Glutamatergic neuron (in vitro differentiated cells): ENCODE results near the gene DHX15. TPM values are rescaled to one million over a fixed set of nuclear protein-coding genes. Genes with fewer than 3 reads are reported as not detected.

ENCODE experiments used
- DNase-seq: peaks from one replicate; pipeline ENCODE4 v3.0.0; 2022
- H3K27ac Mint-ChIP-seq: one replicate; pipeline ENCODE4 v1.8.0; 2020; ENCODE audit warnings: mild to moderate bottlenecking, mixed read lengths, inconsistent platforms; ENCODE audit not compliant: unreplicated experiment
- H3K27me3 Mint-ChIP-seq: one replicate; pipeline ENCODE4 v1.8.0; 2020; ENCODE audit warnings: mild to moderate bottlenecking, moderate library complexity, mixed read lengths, inconsistent platforms; ENCODE audit not compliant: unreplicated experiment
- H3K36me3 Mint-ChIP-seq: one replicate; pipeline ENCODE4 v1.8.0; 2020; ENCODE audit warnings: mild to moderate bottlenecking, mixed read lengths, inconsistent platforms; ENCODE audit not compliant: unreplicated experiment
- H3K4me1 Mint-ChIP-seq: one replicate; pipeline ENCODE4 v1.8.0; 2020; ENCODE audit warnings: mild to moderate bottlenecking, low read depth, mixed read lengths, inconsistent platforms; ENCODE audit not compliant: unreplicated experiment
- H3K4me3 Mint-ChIP-seq: one replicate; pipeline ENCODE4 v1.8.0; 2020; ENCODE audit warnings: mild to moderate bottlenecking, mixed read lengths, inconsistent platforms; ENCODE audit not compliant: unreplicated experiment
- H3K9me3 Mint-ChIP-seq: one replicate; pipeline ENCODE4 v1.8.0; 2020; ENCODE audit warnings: mild to moderate bottlenecking, moderate library complexity, mixed read lengths, inconsistent platforms; ENCODE audit not compliant: unreplicated experiment
- total RNA-seq: library from RNA; stranded (reverse); fragmentation: NEBNext Ultra II Directional; extraction: Animal tissue kit (Norgen Biotek cat#: 25700); gene quantifications from one replicate; pipeline ENCODE4 v1.2.1, GENCODE V29; 2021; ENCODE audit not compliant: unreplicated experiment
- TF ChIP-seq, protein P1 (sequence below): fragments of 200-600 bp; sonication (generic); IDR thresholded peaks from one replicate; pipeline ENCODE4 v1.5.0; 2021; ENCODE audit not compliant: partially characterized antibody, unreplicated experiment

The DHX15 gene
- total RNA-seq, 1 donor from 2014 or later: 178 TPM

DNA sequence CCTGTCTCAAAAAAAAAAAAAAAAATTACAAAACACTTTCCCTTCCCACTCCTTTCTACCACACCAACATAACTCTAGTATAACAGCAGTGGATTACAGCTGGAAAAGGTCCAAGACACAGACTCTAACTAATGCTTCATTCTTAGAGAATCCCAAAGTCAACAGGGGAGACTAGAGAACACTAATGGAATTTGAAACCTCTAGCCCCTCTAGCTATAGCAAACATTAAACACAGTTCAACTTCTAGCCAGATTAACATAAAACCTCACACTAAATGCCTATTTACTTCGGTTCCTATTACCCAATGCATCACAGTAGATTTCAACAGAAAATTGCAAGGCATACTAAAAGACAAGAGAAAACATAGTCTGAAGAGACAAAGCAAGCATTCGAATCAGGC is 10.5 kb upstream of the DHX15 start:
- H3K9me3 Mint-ChIP-seq: peaks cover 6% of the 10 kb centered on the region
- TF ChIP-seq, protein P1, sequence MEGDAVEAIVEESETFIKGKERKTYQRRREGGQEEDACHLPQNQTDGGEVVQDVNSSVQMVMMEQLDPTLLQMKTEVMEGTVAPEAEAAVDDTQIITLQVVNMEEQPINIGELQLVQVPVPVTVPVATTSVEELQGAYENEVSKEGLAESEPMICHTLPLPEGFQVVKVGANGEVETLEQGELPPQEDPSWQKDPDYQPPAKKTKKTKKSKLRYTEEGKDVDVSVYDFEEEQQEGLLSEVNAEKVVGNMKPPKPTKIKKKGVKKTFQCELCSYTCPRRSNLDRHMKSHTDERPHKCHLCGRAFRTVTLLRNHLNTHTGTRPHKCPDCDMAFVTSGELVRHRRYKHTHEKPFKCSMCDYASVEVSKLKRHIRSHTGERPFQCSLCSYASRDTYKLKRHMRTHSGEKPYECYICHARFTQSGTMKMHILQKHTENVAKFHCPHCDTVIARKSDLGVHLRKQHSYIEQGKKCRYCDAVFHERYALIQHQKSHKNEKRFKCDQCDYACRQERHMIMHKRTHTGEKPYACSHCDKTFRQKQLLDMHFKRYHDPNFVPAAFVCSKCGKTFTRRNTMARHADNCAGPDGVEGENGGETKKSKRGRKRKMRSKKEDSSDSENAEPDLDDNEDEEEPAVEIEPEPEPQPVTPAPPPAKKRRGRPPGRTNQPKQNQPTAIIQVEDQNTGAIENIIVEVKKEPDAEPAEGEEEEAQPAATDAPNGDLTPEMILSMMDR: no peak
- no peak overlapping the region for H3K4me3 Mint-ChIP-seq
- no peak for DNase-seq
- H3K27ac Mint-ChIP-seq: no peak overlapping the region
- H3K4me1 Mint-ChIP-seq: no peaks in the 10 kb centered on the region
- H3K27me3 Mint-ChIP-seq: peaks cover 2% of the 10 kb centered on the region
- peaks cover 6% of the 10 kb centered on the region for H3K36me3 Mint-ChIP-seq

DNA sequence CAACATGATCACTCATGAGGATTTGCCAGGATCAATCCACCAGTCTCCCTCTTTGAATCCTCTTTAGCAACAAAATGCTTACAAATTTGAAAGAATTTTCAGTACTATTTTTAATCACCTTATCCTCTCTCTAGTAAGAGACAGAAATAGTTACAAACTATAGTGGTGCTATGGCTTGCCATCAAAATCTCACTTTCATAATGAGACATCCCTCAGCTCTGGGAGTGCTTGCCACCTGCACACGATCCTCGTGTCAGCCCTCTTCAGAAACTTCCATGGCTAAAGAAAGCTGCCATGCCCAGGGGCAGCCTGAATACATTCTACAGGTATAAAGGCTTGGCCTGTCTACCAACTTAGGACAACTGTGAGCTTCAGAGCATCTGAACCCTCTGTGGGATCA is 5.1 kb upstream of the DHX15 start:
- H3K4me3 Mint-ChIP-seq: no peak overlapping the region
- no peaks in the 10 kb centered on the region for H3K4me1 Mint-ChIP-seq
- no peak overlapping the region for H3K27ac Mint-ChIP-seq
- peaks cover 8% of the 10 kb centered on the region for H3K9me3 Mint-ChIP-seq
- H3K36me3 Mint-ChIP-seq: no peaks in the 10 kb centered on the region
- H3K27me3 Mint-ChIP-seq: peaks cover 5% of the 10 kb centered on the region
- DNase-seq: no peak
- TF ChIP-seq, protein P1: no peak

DNA sequence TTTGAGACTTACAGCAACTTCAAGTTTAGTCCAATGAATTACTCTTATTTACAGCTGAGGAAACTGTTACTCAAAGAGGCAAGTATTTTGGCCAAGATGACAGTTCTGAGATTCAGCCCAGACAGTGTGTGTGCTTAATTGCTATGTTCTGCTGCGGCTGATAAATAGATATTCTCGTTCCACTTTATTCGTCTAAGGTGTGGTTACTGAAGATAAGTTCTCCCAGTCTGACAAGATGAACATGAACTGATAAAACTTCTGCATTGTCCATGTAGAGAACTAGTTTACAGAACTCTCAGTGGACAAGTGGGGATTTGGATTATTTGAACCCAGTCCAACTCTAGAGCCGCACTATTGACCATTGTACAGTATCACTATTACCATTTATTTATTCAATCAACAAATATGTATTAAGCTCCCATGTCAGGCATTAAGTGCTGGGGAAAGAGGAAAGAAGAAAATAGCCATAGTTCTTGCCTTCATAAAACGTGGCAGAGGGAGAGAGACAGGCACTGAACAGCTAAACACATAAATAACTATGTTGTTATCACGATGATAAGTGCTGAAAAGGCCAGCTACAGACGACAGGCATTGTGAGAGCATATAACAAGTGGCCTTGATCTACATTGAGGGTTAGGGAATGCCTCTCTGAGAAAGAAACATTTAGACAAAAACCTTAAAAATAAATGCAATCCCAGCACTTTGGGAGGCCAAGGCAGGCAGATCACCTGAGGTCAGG is 4.0 kb upstream of the DHX15 start:
- H3K4me3 Mint-ChIP-seq: no peak overlapping the region
- H3K27me3 Mint-ChIP-seq: peaks cover 6% of the 10 kb centered on the region
- no peaks in the 10 kb centered on the region for H3K36me3 Mint-ChIP-seq
- H3K9me3 Mint-ChIP-seq: peaks cover 11% of the 10 kb centered on the region
- H3K4me1 Mint-ChIP-seq: no peaks in the 10 kb centered on the region
- TF ChIP-seq, protein P1: no peak
- H3K27ac Mint-ChIP-seq: no peak overlapping the region
- no peak for DNase-seq

DNA sequence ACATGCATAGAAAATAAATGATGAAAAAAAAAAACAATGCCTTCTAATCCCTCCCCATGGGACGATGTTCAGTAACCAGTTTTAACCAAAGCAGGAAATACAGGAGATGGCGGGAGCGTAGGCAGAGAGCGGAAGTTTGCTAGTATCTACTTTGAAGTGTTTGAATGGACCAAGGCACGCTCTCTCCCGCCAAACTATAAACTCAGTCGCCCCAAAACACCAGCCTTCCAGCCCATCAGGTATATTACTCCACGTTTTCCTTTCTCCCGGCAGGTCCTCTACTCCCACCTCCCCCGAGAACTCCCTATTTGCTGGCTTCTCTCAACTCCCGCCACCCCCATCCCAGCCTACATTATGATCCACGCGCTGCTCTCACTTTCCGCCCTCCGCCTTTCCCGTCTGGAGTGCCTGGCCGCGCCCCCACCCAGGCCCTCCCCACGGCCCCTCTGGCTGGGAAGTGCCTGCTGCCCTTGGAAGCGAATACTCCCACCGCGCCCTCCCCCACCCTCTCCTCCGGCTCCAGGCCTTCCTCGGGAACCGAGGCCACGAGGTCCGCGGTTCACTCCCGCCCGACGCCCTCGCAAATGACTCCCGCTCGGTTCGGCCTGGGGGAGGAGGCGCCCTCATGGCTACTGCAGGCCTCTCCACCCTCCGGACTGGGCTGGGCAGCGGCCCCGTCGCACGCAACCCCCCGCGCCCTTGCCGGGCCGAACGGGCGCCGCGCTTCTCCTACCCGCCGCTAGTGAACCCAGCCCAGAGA is 723 bp downstream of the DHX15 start:
- Mint-ChIP-seq H3K27ac (peak overlapping the region; percentile 92), H3K4me1 (peaks cover 19% of the 10 kb centered on the region), H3K27me3 (peaks cover 5% of the 10 kb centered on the region), H3K9me3 (peaks cover 7% of the 10 kb centered on the region), H3K4me3 (peak overlapping the region; percentile 97), H3K36me3 (no peaks in the 10 kb centered on the region)
- TF ChIP-seq, protein P1: no peak
- peak; percentile 86 for DNase-seq
